ENCODE measurements around the gene SATB2. TPM values are rescaled to one million over a fixed set of nuclear protein-coding genes. Genes with fewer than 3 reads are reported as not detected.

The SATB2 gene
- total RNA-seq, 4 donors from 2014 or later = 2.2 to 6.6 (median 5.0) TPM

GRCh38 chr2:199444749-199445148, 13.0 kb downstream of the SATB2 start:
- peaks cover 0 to 13% (median 0%) of the 10 kb centered on the region in 4 donors for H3K27me3 ChIP-seq
- no peaks in the 10 kb centered on the region for H3K36me3 ChIP-seq
- no peaks in the 10 kb centered on the region for H3K4me1 ChIP-seq
- WGBS = 74% methylated on average over 4 of the region's 4 CpGs
- no peak for DNase-seq (ENCODE audit: extremely low spot score)
- H3K9me3 ChIP-seq = no peaks in the 10 kb centered on the region
- no peak overlapping the region for H3K4me3 ChIP-seq
- intact Hi-C loops (cut with DNase I) = no loop called here
- TF ChIP-seq POLR2A (IDR thresholded peaks at IDR 0.05; ENCODE audit: low read depth) (no peak), CTCF (IDR thresholded peaks at IDR 0.05) (no peak), POLR2AphosphoS5 (IDR thresholded peaks at IDR 0.05) (no peak), EP300 (IDR thresholded peaks at IDR 0.05) (no peak)
- no peak overlapping the region for H3K27ac ChIP-seq (replicated peaks in 1 of 4)

- WGBS = 77% methylated on average over 3 of the region's 3 CpGs
- H3K27ac ChIP-seq (replicated peaks in 1 of 4) = no peak overlapping the region
- intact Hi-C loops (cut with DNase I) = no loop called here
- no peaks in the 10 kb centered on the region for H3K9me3 ChIP-seq
- H3K36me3 ChIP-seq = no peaks in the 10 kb centered on the region
- H3K27me3 ChIP-seq = peaks cover 0 to 5% (median 0%) of the 10 kb centered on the region in 4 donors
- H3K4me1 ChIP-seq = no peaks in the 10 kb centered on the region
- no peak overlapping the region for H3K4me3 ChIP-seq
- TF ChIP-seq EP300 (IDR thresholded peaks at IDR 0.05) = no peak
- no peak for TF ChIP-seq POLR2A (IDR thresholded peaks at IDR 0.05; ENCODE audit: low read depth)
- TF ChIP-seq POLR2AphosphoS5 (IDR thresholded peaks at IDR 0.05) = no peak
- TF ChIP-seq CTCF (IDR thresholded peaks at IDR 0.05) = no peak
- DNase-seq (ENCODE audit: extremely low spot score) = no peak
Measured at GRCh38 chr2:199443589-199444130, 14.1 kb downstream of the SATB2 start.

GRCh38 chr2:199442173-199442572, 15.6 kb downstream of the SATB2 start:
- Histone ChIP-seq H3K27ac (replicated peaks in 1 of 4) (no peak overlapping the region), H3K4me1 (no peaks in the 10 kb centered on the region), H3K27me3 (peaks cover 0 to 5% (median 0%) of the 10 kb centered on the region in 4 donors), H3K4me3 (no peak overlapping the region), H3K36me3 (no peaks in the 10 kb centered on the region), H3K9me3 (no peaks in the 10 kb centered on the region)
- no peak for DNase-seq (ENCODE audit: extremely low spot score)
- WGBS = 92% methylated on average over 5 of the region's 7 CpGs
- TF ChIP-seq POLR2A (IDR thresholded peaks at IDR 0.05; ENCODE audit: low read depth) (no peak), EP300 (IDR thresholded peaks at IDR 0.05) (no peak), POLR2AphosphoS5 (IDR thresholded peaks at IDR 0.05) (no peak), CTCF (IDR thresholded peaks at IDR 0.05) (no peak)
- intact Hi-C loops (cut with DNase I) = no loop called here

- Histone ChIP-seq H3K27ac (replicated peaks in 1 of 4) (no peak overlapping the region), H3K4me1 (no peaks in the 10 kb centered on the region), H3K36me3 (no peaks in the 10 kb centered on the region), H3K27me3 (peaks cover 0 to 1% (median 0%) of the 10 kb centered on the region in 4 donors), H3K9me3 (no peaks in the 10 kb centered on the region), H3K4me3 (no peak overlapping the region)
- no peak for TF ChIP-seq POLR2AphosphoS5 (IDR thresholded peaks at IDR 0.05)
- TF ChIP-seq EP300 (IDR thresholded peaks at IDR 0.05) = no peak
- TF ChIP-seq CTCF (IDR thresholded peaks at IDR 0.05) = no peak
- TF ChIP-seq POLR2A (IDR thresholded peaks at IDR 0.05; ENCODE audit: low read depth) = no peak
- intact Hi-C loops (cut with DNase I) = no loop called here
- DNase-seq (ENCODE audit: extremely low spot score) = no peak
- 93% methylated on average over 4 of the region's 4 CpGs for WGBS
Measured at GRCh38 chr2:199441759-199442158, 16.0 kb downstream of the SATB2 start.

GRCh38 chr2:199440118-199440517, 17.6 kb downstream of the SATB2 start:
- no peak for DNase-seq (ENCODE audit: extremely low spot score)
- no peaks in the 10 kb centered on the region for H3K9me3 ChIP-seq
- intact Hi-C loops (cut with DNase I) = no loop called here
- H3K27ac ChIP-seq (replicated peaks in 1 of 4) = no peak overlapping the region
- H3K27me3 ChIP-seq = no peaks in the 10 kb centered on the region
- H3K36me3 ChIP-seq = no peaks in the 10 kb centered on the region
- TF ChIP-seq POLR2A (IDR thresholded peaks at IDR 0.05; ENCODE audit: low read depth) = no peak
- TF ChIP-seq EP300 (IDR thresholded peaks at IDR 0.05) = no peak
- no peak overlapping the region for H3K4me3 ChIP-seq
- no peaks in the 10 kb centered on the region for H3K4me1 ChIP-seq

All from esophagus muscularis mucosa (tissue), 4 donors.